CD4-positive, alpha-beta T cell (primary cell): ENCODE results near the gene THRA. TPM values are rescaled to one million over a fixed set of nuclear protein-coding genes. Genes with fewer than 3 reads are reported as not detected.
A peak's percentile ranks its signal among the peaks of the same experiment; 100 is the strongest.

Source experiments
- ATAC-seq: fragments of 200-7000 bp; cut with Tn5 transposase; one replicate; pipeline ENCODE4 v1.10.0; 2022; ENCODE audit warnings: mild to moderate bottlenecking; ENCODE audit not compliant: poor library complexity
- CTCF ChIA-PET: fragments of 350-600 bp; sonication (Branson Sonifier 250); formaldehyde crosslinking; loops from one replicate; lab custom pipeline; 2021; ENCODE audit warnings: antibody characterized with exemption, inconsistent platforms; lab: Charles Lee
- POLR2A ChIA-PET: fragments of 350-600 bp; sonication (Branson Sonifier 250); formaldehyde crosslinking; loops from one replicate; lab custom pipeline; 2021; ENCODE audit warnings: antibody characterized with exemption, inconsistent platforms; lab: Charles Lee
- DNase-seq, 14 experiments: peaks; one replicate each; pipeline ENCODE4 v3.0.0-alpha.2; 2013 to 2020; ENCODE audit warnings: mixed read lengths in 2 of 14
- H3K27ac ChIP-seq, 2 donors: one replicate each; pipeline versions ENCODE4 v1.5.1 to v1.7.0; 2013; ENCODE audit warnings: low read length in 2 of 2, low read depth in 1 of 2, mild to moderate bottlenecking in 1 of 2
- H3K27me3 ChIP-seq, 2 experiments: 1 replicate in 1 of 2; 2 replicates in 1 of 2; pipeline versions ENCODE4 v1.6.1 to v1.7.0; 2013; ENCODE audit warnings: low read length in 2 of 2, control low read depth in 1 of 2, mild to moderate bottlenecking in 1 of 2, moderate library complexity in 1 of 2; ENCODE audit not compliant: insufficient read depth in 2 of 2, control insufficient read depth in 1 of 2
- H3K36me3 ChIP-seq: one replicate; pipeline ENCODE4 v1.6.1; 2013; ENCODE audit warnings: low read length, control low read depth; ENCODE audit not compliant: insufficient read depth
- H3K4me1 ChIP-seq: one replicate; pipeline ENCODE4 v1.6.1; 2013; ENCODE audit warnings: low read length, control low read depth; ENCODE audit not compliant: insufficient read depth
- H3K4me3 ChIP-seq: one replicate; pipeline ENCODE4 v1.5.1; 2013; ENCODE audit warnings: mild to moderate bottlenecking, low read length, moderate library complexity
- H3K9me3 ChIP-seq, 2 experiments: 1 replicate in 1 of 2; 2 replicates in 1 of 2; pipeline versions ENCODE4 v1.6.1 to v1.7.0; 2013; ENCODE audit warnings: low read length in 2 of 2, mild to moderate bottlenecking in 2 of 2, control low read depth in 1 of 2, moderate library complexity in 1 of 2; ENCODE audit not compliant: control insufficient read depth in 1 of 2, insufficient read depth in 1 of 2
- H3K27ac Mint-ChIP-seq: one replicate; pipeline ENCODE4 v1.8.0; 2020; ENCODE audit warnings: mixed read lengths
- H3K27me3 Mint-ChIP-seq: one replicate; pipeline ENCODE4 v1.8.0; 2021; ENCODE audit warnings: mixed read lengths
- H3K36me3 Mint-ChIP-seq: one replicate; pipeline ENCODE4 v1.8.0; 2021; ENCODE audit warnings: low read depth, mixed read lengths
- H3K4me1 Mint-ChIP-seq: one replicate; pipeline ENCODE4 v1.8.0; 2021; ENCODE audit warnings: low read depth, mixed read lengths
- H3K4me3 Mint-ChIP-seq: one replicate; pipeline ENCODE4 v1.8.0; 2020; ENCODE audit warnings: mild to moderate bottlenecking, mixed read lengths
- H3K9me3 Mint-ChIP-seq: one replicate; pipeline ENCODE4 v1.8.0; 2020; ENCODE audit warnings: mixed read lengths
- intact Hi-C, 2 experiments: fragments of 100-400 bp; cut with DNase I in 1 of 2; cut with micrococcal nuclease in 1 of 2; formaldehyde crosslinking; loops; one replicate each; pipeline versions ENCODE4 v1.15.1 to v1.9.0; 2023 to 2025; cut with DNase I, micrococcal nuclease
- total RNA-seq, 174 experiments: library from RNA in 2 of 174; stranded (reverse) in 2 of 174; gene quantifications; one replicate each; pipeline ENCODE4 v1.2.3 and lab custom pipeline; 2021 to 2026
- TF ChIP-seq, protein P1 (sequence below): fragments of 200-600 bp; IDR thresholded peaks from one replicate; pipeline ENCODE4 v1.8.0; 2022; ENCODE audit warnings: antibody characterized with exemption, mild to moderate bottlenecking

The THRA gene
- total RNA-seq, 2 experiments from 2014 or later: 35.2 to 36.4 TPM

DNA sequence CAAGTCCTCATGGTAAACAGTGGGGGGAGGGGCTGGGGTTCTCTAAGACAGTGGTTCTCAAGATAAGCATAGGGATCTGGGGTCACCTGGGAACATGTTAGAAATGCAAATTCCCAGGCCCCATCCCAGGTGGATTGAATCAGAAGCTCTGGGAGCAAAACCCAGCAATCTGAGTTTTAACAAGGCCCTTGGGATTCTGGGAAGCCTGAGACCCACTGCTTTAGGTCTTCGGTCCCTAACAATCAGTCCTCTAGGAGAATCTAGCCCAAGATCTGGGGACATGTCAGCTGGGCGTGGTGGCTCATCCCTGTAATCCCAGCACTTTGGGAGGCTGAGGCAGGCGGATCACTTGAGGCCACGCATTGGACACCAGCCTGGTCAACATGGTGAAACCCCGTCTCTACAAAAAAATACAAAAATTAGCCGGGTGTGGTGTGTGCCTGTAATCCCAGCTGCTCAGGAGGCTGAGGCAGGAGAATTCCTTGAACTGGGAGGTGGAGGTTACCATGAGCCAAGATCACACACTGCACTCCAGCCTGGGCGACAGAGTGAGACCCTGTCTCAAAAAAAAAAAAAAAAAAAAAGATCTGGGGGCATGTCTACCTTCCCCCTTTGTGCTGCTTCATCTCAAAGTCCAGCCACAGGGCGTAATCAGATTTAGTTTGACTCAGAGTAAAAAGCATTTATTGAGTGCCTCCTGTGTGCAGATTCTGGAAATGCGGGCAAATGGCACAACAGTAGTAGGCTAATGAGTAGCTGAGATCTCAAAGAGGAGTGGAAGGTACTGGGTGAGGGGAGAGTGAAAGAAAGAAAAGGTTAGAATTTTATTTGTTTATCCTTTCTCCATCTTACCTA lies 46.4 kb downstream of the THRA start:
- TF ChIP-seq, protein P1, sequence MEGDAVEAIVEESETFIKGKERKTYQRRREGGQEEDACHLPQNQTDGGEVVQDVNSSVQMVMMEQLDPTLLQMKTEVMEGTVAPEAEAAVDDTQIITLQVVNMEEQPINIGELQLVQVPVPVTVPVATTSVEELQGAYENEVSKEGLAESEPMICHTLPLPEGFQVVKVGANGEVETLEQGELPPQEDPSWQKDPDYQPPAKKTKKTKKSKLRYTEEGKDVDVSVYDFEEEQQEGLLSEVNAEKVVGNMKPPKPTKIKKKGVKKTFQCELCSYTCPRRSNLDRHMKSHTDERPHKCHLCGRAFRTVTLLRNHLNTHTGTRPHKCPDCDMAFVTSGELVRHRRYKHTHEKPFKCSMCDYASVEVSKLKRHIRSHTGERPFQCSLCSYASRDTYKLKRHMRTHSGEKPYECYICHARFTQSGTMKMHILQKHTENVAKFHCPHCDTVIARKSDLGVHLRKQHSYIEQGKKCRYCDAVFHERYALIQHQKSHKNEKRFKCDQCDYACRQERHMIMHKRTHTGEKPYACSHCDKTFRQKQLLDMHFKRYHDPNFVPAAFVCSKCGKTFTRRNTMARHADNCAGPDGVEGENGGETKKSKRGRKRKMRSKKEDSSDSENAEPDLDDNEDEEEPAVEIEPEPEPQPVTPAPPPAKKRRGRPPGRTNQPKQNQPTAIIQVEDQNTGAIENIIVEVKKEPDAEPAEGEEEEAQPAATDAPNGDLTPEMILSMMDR: no peak
- no peaks in the 10 kb centered on the region for H3K36me3 ChIP-seq
- Mint-ChIP-seq H3K4me3 (peak overlapping the region; percentile 31), H3K27ac (peak overlapping the region; percentile 99), H3K4me1 (peaks cover 92% of the 10 kb centered on the region), H3K36me3 (no peaks in the 10 kb centered on the region), H3K27me3 (no peaks in the 10 kb centered on the region), H3K9me3 (no peaks in the 10 kb centered on the region)
- intact Hi-C loops: loop anchor here in 1 of 2 experiments (1.0 kb wide), 1 partner anchor 10 kb away; no protein-coding TSS in a partner anchor
- H3K27me3 ChIP-seq: no peaks in the 10 kb centered on the region
- ChIA-PET CTCF (interaction anchor here (0.7 to 6.6 kb wide), 8 partner anchors 9 to 183 kb away, joined by 3 to 96 read pairs (median 4); partner anchors contain the start of gene NR1D1), POLR2A (interaction anchor here (0.7 to 6.6 kb wide), 8 partner anchors 12 to 55 kb away, joined by 3 to 335 read pairs (median 12); partner anchors contain the start of genes MED24, MSL1, NR1D1 and THRA)
- ATAC-seq (no peak), DNase-seq (peak in 3 of 14 experiments; percentile 39 to 55 (median 54))
- H3K9me3 ChIP-seq: no peaks in the 10 kb centered on the region
- peaks cover 99% of the 10 kb centered on the region for H3K4me1 ChIP-seq
- H3K4me3 ChIP-seq: no peak overlapping the region
- H3K27ac ChIP-seq: peak overlapping the region; percentile 94 to 95

GRCh38 chr17:40110026-40110845 lies 47.5 kb downstream of the THRA start:
- intact Hi-C loops: loop anchor here (1.0 to 5.0 kb wide), 3 partner anchors 13 to 48 kb away; partner anchors contain the start of gene THRA (in 1 of the 2)
- Mint-ChIP-seq H3K27me3 (no peaks in the 10 kb centered on the region), H3K4me1 (peaks cover 82% of the 10 kb centered on the region), H3K4me3 (peak overlapping the region; percentile 60), H3K9me3 (no peaks in the 10 kb centered on the region), H3K36me3 (no peaks in the 10 kb centered on the region), H3K27ac (peak overlapping the region; percentile 99)
- H3K27me3 ChIP-seq: no peaks in the 10 kb centered on the region
- no peak overlapping the region for H3K4me3 ChIP-seq
- CTCF ChIA-PET: interaction anchor here (0.6 to 6.6 kb wide), 14 partner anchors 11 to 184 kb away, joined by 3 to 96 read pairs (median 5); partner anchors contain the start of genes NR1D1 and THRA
- POLR2A ChIA-PET: interaction anchor here (0.7 to 6.6 kb wide), 10 partner anchors 13 to 109 kb away, joined by 3 to 335 read pairs (median 11); partner anchors contain the start of genes CASC3, MED24, MSL1 and NR1D1
- H3K4me1 ChIP-seq: peaks cover 88% of the 10 kb centered on the region
- ATAC-seq: no peak
- TF ChIP-seq, protein P1: no peak
- DNase-seq: peak in 1 of 14 experiments; percentile 17
- H3K27ac ChIP-seq: peak overlapping the region; percentile 29 to 37
- H3K36me3 ChIP-seq: no peaks in the 10 kb centered on the region
- no peaks in the 10 kb centered on the region for H3K9me3 ChIP-seq
